ENCODE data around the gene CACNA1D. TPM values are rescaled to one million over a fixed set of nuclear protein-coding genes. Genes with fewer than 3 reads are reported as not detected.

Gene CACNA1D
- total RNA-seq, 2 donors from 2014 or later: 9.9 to 20.4 TPM

GRCh38 chr3:53724566-53724965, 230.2 kb downstream of the CACNA1D start:
- H3K4me3 ChIP-seq: no peak overlapping the region

GRCh38 chr3:53725387-53725995, 231.1 kb downstream of the CACNA1D start:
- H3K27ac ChIP-seq: no peak overlapping the region
- H3K4me1 ChIP-seq: no peaks in the 10 kb centered on the region
- intact Hi-C loops (cut with DNase I): no loop called here
- no peak for ATAC-seq
- no peak for DNase-seq
- H3K36me3 ChIP-seq (replicated peaks in 1 of 2; ENCODE audit: insufficient read depth in 1 of 2, low read depth in 2 of 2): no peaks in the 10 kb centered on the region
- 62 to 63% methylated on average over 5 of the region's 5 CpGs for WGBS, 2 donors
- H3K27me3 ChIP-seq: no peaks in the 10 kb centered on the region
- TF ChIP-seq POLR2A (IDR thresholded peaks at IDR 0.05): no peak
- no peaks in the 10 kb centered on the region for H3K9me3 ChIP-seq
- no peak overlapping the region for H3K4me3 ChIP-seq

More at GRCh38 chr3:53724566-53724965, 230.2 kb downstream of the CACNA1D start:
- Histone ChIP-seq H3K4me1 (no peaks in the 10 kb centered on the region), H3K27me3 (no peaks in the 10 kb centered on the region), H3K36me3 (replicated peaks in 1 of 2; ENCODE audit: insufficient read depth in 1 of 2, low read depth in 2 of 2) (no peaks in the 10 kb centered on the region), H3K9me3 (no peaks in the 10 kb centered on the region), H3K27ac (no peak overlapping the region)
- ATAC-seq: no peak
- intact Hi-C loops (cut with DNase I): no loop called here
- DNase-seq: no peak
- TF ChIP-seq, protein P1, sequence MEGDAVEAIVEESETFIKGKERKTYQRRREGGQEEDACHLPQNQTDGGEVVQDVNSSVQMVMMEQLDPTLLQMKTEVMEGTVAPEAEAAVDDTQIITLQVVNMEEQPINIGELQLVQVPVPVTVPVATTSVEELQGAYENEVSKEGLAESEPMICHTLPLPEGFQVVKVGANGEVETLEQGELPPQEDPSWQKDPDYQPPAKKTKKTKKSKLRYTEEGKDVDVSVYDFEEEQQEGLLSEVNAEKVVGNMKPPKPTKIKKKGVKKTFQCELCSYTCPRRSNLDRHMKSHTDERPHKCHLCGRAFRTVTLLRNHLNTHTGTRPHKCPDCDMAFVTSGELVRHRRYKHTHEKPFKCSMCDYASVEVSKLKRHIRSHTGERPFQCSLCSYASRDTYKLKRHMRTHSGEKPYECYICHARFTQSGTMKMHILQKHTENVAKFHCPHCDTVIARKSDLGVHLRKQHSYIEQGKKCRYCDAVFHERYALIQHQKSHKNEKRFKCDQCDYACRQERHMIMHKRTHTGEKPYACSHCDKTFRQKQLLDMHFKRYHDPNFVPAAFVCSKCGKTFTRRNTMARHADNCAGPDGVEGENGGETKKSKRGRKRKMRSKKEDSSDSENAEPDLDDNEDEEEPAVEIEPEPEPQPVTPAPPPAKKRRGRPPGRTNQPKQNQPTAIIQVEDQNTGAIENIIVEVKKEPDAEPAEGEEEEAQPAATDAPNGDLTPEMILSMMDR (IDR thresholded peaks at IDR 0.05): no peak
- TF ChIP-seq POLR2A (IDR thresholded peaks at IDR 0.05): no peak
- 73 to 75% methylated on average over 2 of the region's 2 CpGs for WGBS, 2 donors

DNA sequence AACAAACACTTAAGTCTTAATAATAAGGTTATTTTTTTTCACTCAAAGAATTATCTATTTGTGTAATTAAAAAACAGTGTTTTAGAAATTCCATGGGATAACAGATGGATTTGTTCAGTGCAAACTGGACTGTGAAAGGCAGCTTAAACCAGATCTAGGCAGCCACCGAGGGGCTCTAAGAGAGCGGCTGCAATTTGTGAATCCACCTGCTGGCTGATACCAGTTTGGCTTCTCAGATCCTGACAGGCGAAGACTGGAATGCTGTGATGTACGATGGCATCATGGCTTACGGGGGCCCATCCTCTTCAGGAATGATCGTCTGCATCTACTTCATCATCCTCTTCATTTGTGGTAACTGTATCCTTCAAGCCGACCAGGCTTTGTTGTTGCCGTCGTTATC, 232.2 kb downstream of the CACNA1D start:
- no peak for TF ChIP-seq POLR2A (IDR thresholded peaks at IDR 0.05)
- TF ChIP-seq, protein P1 (IDR thresholded peaks at IDR 0.05): no peak
- Histone ChIP-seq H3K9me3 (no peaks in the 10 kb centered on the region), H3K36me3 (replicated peaks in 1 of 2; ENCODE audit: insufficient read depth in 1 of 2, low read depth in 2 of 2) (no peaks in the 10 kb centered on the region), H3K27ac (no peak overlapping the region), H3K4me1 (no peaks in the 10 kb centered on the region), H3K27me3 (no peaks in the 10 kb centered on the region), H3K4me3 (no peak overlapping the region)
- intact Hi-C loops (cut with DNase I): no loop called here
- ATAC-seq (no peak), DNase-seq (no peak)
- WGBS, 2 donors: 79 to 81% methylated on average over 9 of the region's 9 CpGs

DNA sequence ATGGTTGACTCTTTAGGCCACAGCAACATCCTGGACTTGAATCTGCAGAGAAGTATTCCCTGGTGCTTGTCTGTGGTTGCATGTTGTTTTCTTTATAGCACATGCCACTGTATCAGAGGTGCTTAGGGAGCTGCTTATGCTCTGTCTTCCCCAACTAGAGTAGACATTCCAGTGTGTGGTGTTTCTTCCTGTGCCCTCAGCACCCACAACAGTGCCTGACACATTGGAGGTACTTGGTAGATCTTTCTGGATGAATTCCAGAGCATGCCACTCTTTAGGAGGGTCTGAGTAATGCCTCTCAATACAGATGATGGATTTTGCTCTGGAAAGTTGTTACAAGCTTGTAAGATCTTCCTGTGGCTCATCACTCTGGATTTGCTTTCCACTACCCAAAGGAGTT, 234.2 kb downstream of the CACNA1D start:
- no peak for TF ChIP-seq POLR2A (IDR thresholded peaks at IDR 0.05)
- TF ChIP-seq, protein P1 (IDR thresholded peaks at IDR 0.05): no peak
- H3K9me3 ChIP-seq: no peaks in the 10 kb centered on the region
- no peak for DNase-seq
- no peak overlapping the region for H3K27ac ChIP-seq
- intact Hi-C loops (cut with DNase I): no loop called here
- no peak for ATAC-seq
- no peaks in the 10 kb centered on the region for H3K27me3 ChIP-seq
- no peak overlapping the region for H3K4me3 ChIP-seq
- no peaks in the 10 kb centered on the region for H3K4me1 ChIP-seq
- H3K36me3 ChIP-seq (replicated peaks in 1 of 2; ENCODE audit: insufficient read depth in 1 of 2, low read depth in 2 of 2): no peaks in the 10 kb centered on the region

DNA sequence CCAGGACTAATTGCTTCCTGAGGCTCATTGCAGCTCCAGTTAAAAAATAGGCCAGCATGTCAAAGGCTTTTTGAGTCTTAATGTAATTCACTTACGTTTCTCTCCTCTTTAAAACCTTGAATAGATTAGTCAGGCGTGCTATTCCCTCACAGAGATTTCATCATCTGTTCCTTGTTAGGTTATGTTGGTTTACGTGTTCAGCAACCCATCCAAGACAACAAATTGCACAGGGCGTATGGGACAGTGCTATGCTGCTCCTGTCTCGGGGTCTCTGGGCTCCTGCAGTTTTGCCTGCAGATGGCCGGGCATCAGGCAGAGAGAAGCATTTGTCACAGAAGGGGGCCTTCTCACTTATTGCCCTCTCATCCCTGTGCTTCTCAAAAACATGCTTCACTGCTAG, 234.7 kb downstream of the CACNA1D start:
- no peak for ATAC-seq
- H3K27ac ChIP-seq: no peak overlapping the region
- TF ChIP-seq, protein P1 (IDR thresholded peaks at IDR 0.05): no peak
- TF ChIP-seq POLR2A (IDR thresholded peaks at IDR 0.05): no peak
- intact Hi-C loops (cut with DNase I): no loop called here
- no peaks in the 10 kb centered on the region for H3K36me3 ChIP-seq (replicated peaks in 1 of 2; ENCODE audit: insufficient read depth in 1 of 2, low read depth in 2 of 2)
- H3K4me3 ChIP-seq: no peak overlapping the region
- 83 to 84% methylated on average over 6 of the region's 6 CpGs for WGBS, 2 donors
- no peaks in the 10 kb centered on the region for H3K4me1 ChIP-seq
- H3K9me3 ChIP-seq: no peaks in the 10 kb centered on the region
- no peak for DNase-seq
- no peaks in the 10 kb centered on the region for H3K27me3 ChIP-seq

Data from body of pancreas (tissue), 4 donors.